ENCODE results near the gene SLC13A1.

The SLC13A1 gene

GRCh38 chr7:123190109-123190831, 9.5 kb downstream of the SLC13A1 start:
- FAIRE-seq = no peak

GRCh38 chr7:123185756-123186155, 14.0 kb downstream of the SLC13A1 start:
- no peak for FAIRE-seq

GRCh38 chr7:123184271-123184670, 15.5 kb downstream of the SLC13A1 start:
- FAIRE-seq = no peak

DNA sequence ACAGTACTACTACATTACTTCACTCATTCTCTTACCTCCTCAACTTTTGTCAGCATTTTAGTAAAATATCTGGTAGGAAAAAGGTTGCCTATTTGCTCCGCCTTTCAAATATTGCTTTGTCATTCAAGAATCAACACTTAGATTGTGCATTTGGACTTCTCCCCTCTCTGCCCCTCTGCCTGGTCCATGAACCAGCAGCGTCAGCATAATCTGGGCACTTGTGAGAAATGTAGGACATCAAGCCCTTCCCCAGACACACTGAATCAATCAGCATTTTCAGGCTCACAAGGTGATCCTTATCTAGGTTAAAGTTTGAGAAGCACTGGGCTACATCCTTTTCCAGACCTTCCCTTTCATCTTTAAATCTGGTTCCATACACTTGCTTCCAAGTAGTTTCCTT, 16.3 kb downstream of the SLC13A1 start:
- FAIRE-seq = no peak

DNA sequence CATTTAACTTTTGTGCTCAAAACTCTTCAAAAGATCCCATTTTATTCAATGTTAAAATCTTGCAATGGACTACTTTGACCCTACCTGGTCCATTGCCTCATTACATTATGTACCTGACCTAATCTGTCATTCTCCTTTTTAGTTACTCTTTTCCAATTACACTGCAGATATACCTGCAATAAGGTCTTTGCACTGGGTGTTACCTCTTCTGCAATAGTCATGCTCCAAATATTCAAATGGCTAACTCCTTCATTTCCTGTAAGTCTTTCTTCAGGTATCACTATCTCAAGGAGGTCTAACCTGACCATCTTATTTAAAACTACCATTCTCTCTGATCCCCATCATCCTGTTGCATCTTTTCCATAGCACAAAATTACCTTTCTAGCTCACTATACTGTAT, 22.3 kb downstream of the SLC13A1 start:
- no peak for FAIRE-seq

DNA sequence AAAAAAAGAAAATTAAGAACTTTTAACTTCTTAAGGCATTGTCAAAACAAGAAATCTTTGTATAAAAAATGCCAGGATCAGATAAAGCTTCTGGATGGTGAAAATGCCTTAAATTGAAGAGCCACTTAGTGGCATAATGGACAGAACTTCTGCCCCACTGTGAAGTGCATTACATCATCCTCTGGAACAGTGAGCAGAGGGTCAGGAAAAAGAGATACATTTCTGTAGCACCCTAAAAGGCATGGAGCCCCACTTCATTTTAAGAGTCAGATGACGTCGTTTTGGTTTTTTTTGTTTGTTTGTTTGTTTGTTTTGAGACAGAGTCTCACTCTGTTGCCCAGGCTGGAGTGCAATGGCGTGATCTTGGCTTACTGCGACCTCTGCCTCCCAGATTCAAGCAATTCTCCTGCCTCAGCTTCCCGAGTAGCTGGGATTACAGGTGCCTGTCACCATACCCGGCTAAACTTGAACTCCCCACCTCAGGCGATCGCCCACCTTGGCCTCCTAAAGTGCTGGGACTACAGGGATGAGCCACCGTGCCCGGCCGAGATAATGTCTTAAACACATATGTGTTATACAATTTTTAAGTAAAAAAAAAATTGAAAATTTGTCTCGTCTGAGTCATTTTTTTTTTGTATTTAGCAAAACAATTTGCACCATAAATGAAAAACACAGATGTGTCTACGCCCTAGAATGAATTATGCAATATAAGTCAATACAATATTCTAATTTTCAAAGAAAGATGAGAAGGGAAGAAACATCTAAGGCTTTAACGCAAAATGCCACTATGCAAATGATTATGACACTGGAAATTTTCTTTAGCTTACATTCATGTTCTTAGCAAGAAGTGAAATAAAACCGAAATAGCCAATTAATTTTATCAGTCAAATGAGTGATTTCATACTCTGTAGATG, 29.2 kb downstream of the SLC13A1 start:
- no peak for FAIRE-seq

DNA sequence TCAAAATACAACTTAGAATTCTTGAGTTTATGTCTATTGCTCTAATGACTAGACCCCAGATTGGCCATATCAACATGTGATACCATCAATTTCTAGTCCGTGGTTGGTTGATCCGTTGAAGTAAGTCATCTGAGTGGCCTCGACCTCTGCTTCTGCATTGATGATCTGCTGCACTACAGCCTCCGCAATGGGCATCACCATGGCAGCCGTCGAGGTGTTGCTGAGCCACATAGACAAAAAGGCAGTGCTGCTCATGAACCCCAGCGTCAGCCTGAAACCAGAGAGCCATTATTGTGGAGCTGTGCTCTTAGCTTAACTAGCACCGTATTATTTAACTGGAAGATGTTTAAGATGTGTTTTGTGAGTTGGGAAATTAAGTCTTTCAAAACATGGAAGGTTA, 30.7 kb downstream of the SLC13A1 start:
- FAIRE-seq = no peak

- FAIRE-seq = no peak
Observed at GRCh38 chr7:123157606-123158005, 42.2 kb downstream of the SLC13A1 start.

DNA sequence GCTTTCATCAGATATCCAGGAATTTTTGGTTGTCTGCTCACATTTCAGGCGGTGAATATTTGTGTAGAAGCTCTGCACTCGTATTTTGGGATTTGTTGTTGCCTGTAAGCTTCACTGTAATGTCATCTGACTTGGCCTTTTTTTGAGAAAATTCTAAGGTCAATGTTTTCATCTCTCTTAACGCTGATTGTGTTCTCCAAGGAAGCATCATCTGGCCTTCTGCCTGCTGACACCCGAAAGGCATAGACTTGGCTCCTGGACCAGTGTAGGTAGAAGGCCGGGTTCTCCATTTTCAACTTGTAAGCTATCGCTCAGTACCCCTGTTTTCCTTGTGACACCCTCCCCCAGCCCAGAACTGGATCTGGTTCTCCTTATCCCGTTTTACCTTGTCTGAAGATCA, 44.2 kb downstream of the SLC13A1 start:
- FAIRE-seq = no peak

DNA sequence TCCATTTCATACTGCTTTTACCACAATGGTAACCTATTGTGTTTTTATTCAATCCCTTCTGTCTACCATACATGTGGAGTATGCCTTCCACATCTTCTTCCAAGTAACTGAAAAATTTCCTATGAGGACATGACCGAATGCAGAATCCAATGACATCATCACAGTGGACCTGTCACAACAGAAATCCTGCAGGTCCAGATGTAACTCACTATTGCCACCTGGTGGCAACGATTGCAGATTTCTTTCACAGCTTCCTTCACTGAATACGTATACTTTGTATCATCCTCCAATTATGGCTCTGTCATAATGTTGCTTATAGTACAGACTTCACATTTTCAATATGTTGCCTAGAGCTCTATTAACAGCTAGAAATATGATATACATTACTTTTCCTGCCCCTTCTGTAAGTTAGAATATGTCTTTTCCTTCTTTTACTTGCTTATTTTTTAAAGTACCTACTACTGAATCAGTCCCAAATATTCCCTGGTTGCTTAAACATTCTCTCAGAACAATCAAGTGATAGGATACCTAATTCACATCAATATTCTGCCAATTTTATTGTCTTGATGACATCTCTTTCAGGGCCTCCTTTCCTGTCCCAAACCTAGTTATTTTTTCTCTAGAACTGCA, 45.4 kb downstream of the SLC13A1 start:
- FAIRE-seq = no peak

GRCh38 chr7:123151443-123151842, 48.3 kb downstream of the SLC13A1 start:
- FAIRE-seq = no peak

DNA sequence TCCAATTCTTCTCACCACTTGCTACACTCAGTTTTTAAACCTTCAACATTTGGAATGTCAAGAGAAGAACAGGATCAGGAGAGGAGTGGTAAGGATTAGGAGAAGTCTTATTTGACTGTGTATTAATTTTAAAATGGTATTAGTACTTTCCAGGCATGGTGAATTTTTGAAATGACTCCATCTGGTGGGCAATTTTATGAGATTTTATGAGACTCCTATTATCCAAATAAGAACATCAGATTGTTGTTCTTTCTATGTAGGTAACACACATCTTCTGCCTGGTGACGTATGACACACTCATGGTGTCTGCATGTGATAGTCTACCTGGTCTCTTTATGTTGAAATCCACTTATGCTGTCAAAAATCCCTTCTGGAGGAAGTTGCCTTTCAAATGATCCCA, 51.0 kb downstream of the SLC13A1 start:
- FAIRE-seq = no peak

GRCh38 chr7:123143252-123144006, 56.3 kb downstream of the SLC13A1 start:
- no peak for FAIRE-seq

DNA sequence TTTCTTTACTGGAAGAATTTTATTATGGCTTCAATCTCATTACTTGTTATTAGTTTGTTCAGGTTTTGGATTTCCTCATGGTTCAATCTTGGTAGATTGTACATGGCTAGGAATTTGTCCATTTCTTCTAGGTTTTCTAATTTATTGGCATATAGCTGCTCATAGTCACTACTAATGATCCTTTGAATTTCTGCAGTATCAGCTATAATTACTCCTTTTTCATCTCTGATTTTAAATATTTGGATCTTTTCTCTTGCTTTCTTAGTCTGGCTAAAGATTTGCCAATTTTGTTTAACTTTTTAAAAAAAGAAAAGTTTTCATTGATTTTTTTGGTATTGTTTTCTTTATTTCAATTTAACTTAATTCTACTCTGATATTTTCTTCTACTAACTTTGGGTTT, 59.2 kb downstream of the SLC13A1 start:
- no peak for FAIRE-seq

DNA sequence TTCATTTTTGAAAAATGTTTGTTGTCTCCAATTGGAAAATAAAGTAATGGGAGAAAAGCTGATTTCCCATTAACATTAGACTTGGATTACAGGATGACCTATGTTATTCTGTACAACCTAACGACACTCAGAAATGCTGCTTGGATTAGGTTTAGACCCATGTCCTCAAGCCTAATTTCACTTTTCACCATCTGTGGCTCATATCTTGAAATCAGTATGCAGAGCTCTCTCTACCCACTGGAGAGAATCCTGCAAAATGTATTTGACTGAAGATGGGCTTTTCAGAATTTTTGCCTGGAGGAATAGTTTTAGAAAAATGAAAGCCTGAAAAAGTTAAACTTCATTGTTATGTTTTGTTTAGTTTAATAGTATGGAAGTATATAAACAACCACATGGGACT, 63.8 kb downstream of the SLC13A1 start:
- FAIRE-seq = no peak

DNA sequence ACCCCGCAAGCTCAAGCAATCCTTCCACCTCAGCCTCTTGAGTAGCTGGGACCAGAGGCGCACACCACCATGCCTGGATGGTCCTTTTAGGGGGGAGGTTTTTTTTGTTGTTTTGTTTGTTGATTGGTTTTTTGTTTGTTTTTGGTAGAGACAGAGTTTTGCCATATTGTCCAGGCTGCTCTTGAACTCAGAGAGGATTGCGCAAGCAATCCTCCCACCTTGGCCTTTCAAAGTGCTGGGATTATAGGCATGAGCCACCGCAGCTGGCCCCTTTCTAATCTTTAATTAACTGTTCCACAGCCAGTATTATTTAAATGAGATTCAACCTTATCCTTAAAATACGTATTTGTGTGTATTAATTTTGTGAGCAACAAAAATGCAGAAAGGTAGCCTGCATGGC, 65.8 kb downstream of the SLC13A1 start:
- no peak for FAIRE-seq

- FAIRE-seq = no peak
Observed at GRCh38 chr7:123131961-123132360, 67.8 kb downstream of the SLC13A1 start.

- FAIRE-seq = no peak
Observed at GRCh38 chr7:123131556-123131955, 68.2 kb downstream of the SLC13A1 start.

GRCh38 chr7:123131140-123131539, 68.6 kb downstream of the SLC13A1 start:
- FAIRE-seq = no peak

DNA sequence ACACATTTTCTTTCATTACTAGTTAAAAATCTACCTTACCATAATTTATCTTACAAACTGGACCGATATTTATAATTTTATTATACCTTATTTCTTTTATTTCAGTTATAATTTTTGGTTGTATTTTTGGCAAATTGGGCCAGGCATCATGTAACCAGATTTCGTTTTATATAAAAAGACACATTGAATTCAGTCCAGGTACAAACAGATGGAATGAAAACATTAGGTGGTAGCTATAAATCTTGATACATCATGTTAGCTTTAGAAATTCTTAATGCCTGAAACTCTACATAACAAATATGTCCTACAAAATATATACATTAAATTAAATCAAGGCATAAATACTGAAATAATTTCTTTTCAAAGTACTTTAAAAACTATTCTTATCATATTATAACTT, 73.1 kb downstream of the SLC13A1 start:
- FAIRE-seq = no peak

DNA sequence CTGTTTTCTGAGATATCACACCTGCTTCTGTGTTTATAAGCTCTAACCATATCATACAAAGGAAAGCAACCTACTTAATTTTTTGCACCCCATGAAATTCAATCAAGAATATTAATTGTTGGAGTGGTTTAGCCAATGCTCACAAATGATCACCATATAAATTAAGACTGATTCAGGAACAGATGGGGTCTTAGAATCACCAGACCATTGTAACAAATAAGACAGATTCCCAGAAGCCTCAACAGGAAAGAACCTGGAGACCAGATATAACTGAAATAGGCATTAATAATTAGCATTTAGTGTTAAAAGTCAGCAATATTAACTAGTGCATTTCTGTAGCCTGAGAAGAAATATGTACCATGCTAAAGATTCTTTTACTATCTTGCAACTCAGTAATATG, 73.6 kb downstream of the SLC13A1 start:
- FAIRE-seq = no peak

- FAIRE-seq = no peak
Observed at GRCh38 chr7:123125231-123125630, 74.5 kb downstream of the SLC13A1 start.

DNA sequence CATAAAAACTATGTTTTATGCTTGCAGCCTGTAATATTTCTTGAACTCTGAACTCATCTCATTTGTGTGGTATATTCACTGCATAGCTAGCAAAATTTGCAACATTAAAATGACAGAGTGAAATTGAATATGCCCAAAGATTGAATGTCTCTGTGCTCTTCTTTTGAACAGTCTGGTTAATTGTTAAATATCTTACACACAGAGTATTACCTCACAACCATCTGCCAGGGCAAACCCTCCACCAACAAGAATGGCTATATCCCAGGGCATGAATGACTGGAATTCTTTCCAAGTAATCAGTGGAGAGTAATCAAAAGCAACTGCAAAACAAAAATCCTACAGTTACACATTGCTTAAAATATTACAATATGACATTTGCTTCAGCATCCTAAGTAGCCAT, 76.9 kb downstream of the SLC13A1 start:
- no peak for FAIRE-seq
